Measurements from ENCODE around the gene WDFY2.

DNA sequence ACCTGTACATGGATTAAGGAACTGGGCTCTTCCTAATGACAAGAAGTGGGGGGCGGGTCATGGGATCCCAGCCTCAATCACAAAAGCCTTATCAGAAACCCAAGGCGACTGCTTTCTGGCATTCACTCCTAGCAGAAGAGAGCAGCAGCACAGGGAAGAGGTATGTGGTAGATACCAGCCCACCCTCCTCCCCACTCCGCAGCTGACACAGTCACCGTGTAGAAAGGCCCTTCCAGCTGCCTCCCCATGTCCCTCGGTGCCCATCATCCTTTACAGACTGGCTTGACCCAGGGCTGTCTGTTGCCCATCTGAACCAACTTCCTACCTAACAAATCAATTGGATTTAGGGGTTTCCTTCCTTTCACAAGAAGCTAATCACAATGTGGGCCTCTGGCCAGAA is 222.8 kb downstream of the WDFY2 start:
- TF ChIP-seq, protein P1, sequence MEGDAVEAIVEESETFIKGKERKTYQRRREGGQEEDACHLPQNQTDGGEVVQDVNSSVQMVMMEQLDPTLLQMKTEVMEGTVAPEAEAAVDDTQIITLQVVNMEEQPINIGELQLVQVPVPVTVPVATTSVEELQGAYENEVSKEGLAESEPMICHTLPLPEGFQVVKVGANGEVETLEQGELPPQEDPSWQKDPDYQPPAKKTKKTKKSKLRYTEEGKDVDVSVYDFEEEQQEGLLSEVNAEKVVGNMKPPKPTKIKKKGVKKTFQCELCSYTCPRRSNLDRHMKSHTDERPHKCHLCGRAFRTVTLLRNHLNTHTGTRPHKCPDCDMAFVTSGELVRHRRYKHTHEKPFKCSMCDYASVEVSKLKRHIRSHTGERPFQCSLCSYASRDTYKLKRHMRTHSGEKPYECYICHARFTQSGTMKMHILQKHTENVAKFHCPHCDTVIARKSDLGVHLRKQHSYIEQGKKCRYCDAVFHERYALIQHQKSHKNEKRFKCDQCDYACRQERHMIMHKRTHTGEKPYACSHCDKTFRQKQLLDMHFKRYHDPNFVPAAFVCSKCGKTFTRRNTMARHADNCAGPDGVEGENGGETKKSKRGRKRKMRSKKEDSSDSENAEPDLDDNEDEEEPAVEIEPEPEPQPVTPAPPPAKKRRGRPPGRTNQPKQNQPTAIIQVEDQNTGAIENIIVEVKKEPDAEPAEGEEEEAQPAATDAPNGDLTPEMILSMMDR (conservative IDR thresholded peaks at IDR 0.05; ENCODE audit: low read depth, low read length), result no peak
- no peak for TF ChIP-seq EZH2 (IDR thresholded peaks at IDR 0.05; ENCODE audit: borderline replicate concordance, low read depth, low read length, poor library complexity, severe bottlenecking)
